Body of pancreas (tissue), 4 donors: ENCODE results near the gene ANAPC10.

Experiments used
- POLR2A ChIP-seq, 3 donors: fragments of 450-650 bp; IDR thresholded peaks; one replicate each; pipeline ENCODE4 v1.6.1; 2016; ENCODE audit warnings: antibody characterized with exemption in 3 of 3, mild to moderate bottlenecking in 2 of 3
- TF ChIP-seq, protein P1 (sequence below), 7 experiments: fragments of 450-650 bp in 4 of 7; fragments of 200-600 bp in 3 of 7; sonication (generic) in 3 of 7; IDR thresholded peaks; one replicate each; pipeline ENCODE4 v1.5.1; 2016 to 2019; ENCODE audit warnings: antibody characterized with exemption in 7 of 7

DNA sequence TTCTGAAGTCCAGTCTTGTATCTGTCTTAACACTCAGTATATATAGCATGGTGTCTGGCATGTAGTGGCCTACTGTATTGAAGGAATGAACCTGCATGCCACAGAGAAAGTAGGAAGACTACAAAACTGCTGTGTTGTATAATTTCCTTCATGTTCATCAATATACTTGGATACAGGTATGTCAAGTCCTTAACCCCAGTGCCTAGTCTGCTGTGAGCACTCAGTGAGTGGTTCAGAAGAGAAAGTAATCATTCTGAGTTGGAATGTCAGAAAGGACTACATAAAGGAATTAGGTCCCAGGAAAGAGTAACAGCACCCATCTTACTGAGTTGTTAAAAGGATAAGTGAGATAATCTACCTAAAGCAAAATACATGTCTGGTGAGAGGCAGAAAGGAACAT is 32.1 kb upstream of the ANAPC10 start:
- TF ChIP-seq, protein P1, sequence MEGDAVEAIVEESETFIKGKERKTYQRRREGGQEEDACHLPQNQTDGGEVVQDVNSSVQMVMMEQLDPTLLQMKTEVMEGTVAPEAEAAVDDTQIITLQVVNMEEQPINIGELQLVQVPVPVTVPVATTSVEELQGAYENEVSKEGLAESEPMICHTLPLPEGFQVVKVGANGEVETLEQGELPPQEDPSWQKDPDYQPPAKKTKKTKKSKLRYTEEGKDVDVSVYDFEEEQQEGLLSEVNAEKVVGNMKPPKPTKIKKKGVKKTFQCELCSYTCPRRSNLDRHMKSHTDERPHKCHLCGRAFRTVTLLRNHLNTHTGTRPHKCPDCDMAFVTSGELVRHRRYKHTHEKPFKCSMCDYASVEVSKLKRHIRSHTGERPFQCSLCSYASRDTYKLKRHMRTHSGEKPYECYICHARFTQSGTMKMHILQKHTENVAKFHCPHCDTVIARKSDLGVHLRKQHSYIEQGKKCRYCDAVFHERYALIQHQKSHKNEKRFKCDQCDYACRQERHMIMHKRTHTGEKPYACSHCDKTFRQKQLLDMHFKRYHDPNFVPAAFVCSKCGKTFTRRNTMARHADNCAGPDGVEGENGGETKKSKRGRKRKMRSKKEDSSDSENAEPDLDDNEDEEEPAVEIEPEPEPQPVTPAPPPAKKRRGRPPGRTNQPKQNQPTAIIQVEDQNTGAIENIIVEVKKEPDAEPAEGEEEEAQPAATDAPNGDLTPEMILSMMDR (IDR thresholded peaks at IDR 0.05): no peak
- TF ChIP-seq POLR2A (IDR thresholded peaks at IDR 0.05): no peak
